Transverse colon (tissue), 3 donors: ENCODE data around the gene TMEM106C.

Experiments
- CTCF ChIP-seq, 5 experiments: fragments of 200-600 bp in 3 of 5; fragments of 450-650 bp in 2 of 5; sonication (generic) in 3 of 5; IDR thresholded peaks; 1 replicate in 2 of 5; 2 replicates in 3 of 5; pipeline ENCODE4 v1.5.1; 2016 to 2017; ENCODE audit warnings: antibody characterized with exemption in 5 of 5, inconsistent platforms in 3 of 5, mild to moderate bottlenecking in 2 of 5, moderate library complexity in 1 of 5
- EP300 ChIP-seq: sonication (generic); formaldehyde crosslinking; IDR thresholded peaks from one replicate; pipeline ENCODE4 v1.6.1; 2017; ENCODE audit warnings: antibody characterized with exemption, low read depth

- TF ChIP-seq CTCF (IDR thresholded peaks at IDR 0.05) (no peak), EP300 (no peak)
These were observed 4.3 kb downstream of the TMEM106C start for GRCh38 chr12:47967461-47968321.
